Measurements from ENCODE around the gene CTSS.

CTSS gene

GRCh38 chr1:150761801-150762200 is 3.8 kb downstream of the CTSS start:
- DNase-seq (ENCODE audit: insufficient read length, low spot score) (no peak), FAIRE-seq (no peak)
- no peak for TF ChIP-seq CTCF (IDR thresholded peaks at IDR 0.05; ENCODE audit: insufficient read depth, missing control alignments)

- FAIRE-seq, result no peak
- DNase-seq (ENCODE audit: insufficient read length, low spot score), result no peak
- TF ChIP-seq CTCF (IDR thresholded peaks at IDR 0.05; ENCODE audit: insufficient read depth, missing control alignments), result no peak
Observed at GRCh38 chr1:150760013-150760412, 5.6 kb downstream of the CTSS start.

- DNase-seq (ENCODE audit: insufficient read length, low spot score), result no peak
- FAIRE-seq, result no peak
Observed at GRCh38 chr1:150753416-150753815, 12.2 kb downstream of the CTSS start.

GRCh38 chr1:150751443-150751842 is 14.1 kb downstream of the CTSS start:
- DNase-seq (ENCODE audit: insufficient read length, low spot score) (no peak), FAIRE-seq (no peak)
- no peak for TF ChIP-seq CTCF (IDR thresholded peaks at IDR 0.05; ENCODE audit: insufficient read depth, missing control alignments)

More at GRCh38 chr1:150753416-150753815, 12.2 kb downstream of the CTSS start:
- TF ChIP-seq CTCF (IDR thresholded peaks at IDR 0.05; ENCODE audit: insufficient read depth, missing control alignments), result no peak

GRCh38 chr1:150749720-150750311 is 15.8 kb downstream of the CTSS start:
- TF ChIP-seq CTCF (IDR thresholded peaks at IDR 0.05; ENCODE audit: insufficient read depth, missing control alignments), result no peak
- FAIRE-seq (no peak), DNase-seq (ENCODE audit: insufficient read length, low spot score) (no peak)

- FAIRE-seq, result peak; percentile 46
- no peak for DNase-seq (ENCODE audit: insufficient read length, low spot score)
- TF ChIP-seq CTCF (IDR thresholded peaks at IDR 0.05; ENCODE audit: insufficient read depth, missing control alignments), result no peak
Observed at GRCh38 chr1:150748878-150749719, 16.5 kb downstream of the CTSS start.
